GM12878 (cell line): ENCODE data around the gene PRRG4. TPM values are rescaled to one million over a fixed set of nuclear protein-coding genes. Genes with fewer than 3 reads are reported as not detected.
A peak's percentile ranks its signal among the peaks of the same experiment; 100 is the strongest.

Experiments
- ATAC-seq: fragments of 200-7000 bp; cut with Tn5 transposase; 3 replicates; pipeline ENCODE4 v1.9.1; 2020; ENCODE audit warnings: mild to moderate bottlenecking, moderate library complexity
- BruUV-seq: library from RNA; stranded (reverse); fragments of 400-500 nt; replicated peaks from 2 replicates; lab custom pipeline; 2021; lab: Mats Ljungman, UMichigan
- CTCF ChIA-PET: fragments of 300-600 bp; sonication (Branson Sonifier 250); formaldehyde crosslinking; extraction: SDS; loops from one replicate; lab custom pipeline; 2021; ENCODE audit warnings: inconsistent platforms; lab: Yijun Ruan, JAX
- POLR2A ChIA-PET: fragments of 350-600 bp; formaldehyde crosslinking; extraction: SDS; loops from one replicate; lab custom pipeline; 2021; ENCODE audit warnings: inconsistent platforms; lab: Charles Lee
- RAD21 ChIA-PET: fragments of 300-600 bp; sonication (Branson Sonifier 250); formaldehyde crosslinking; loops from one replicate; lab custom pipeline; 2023; ENCODE audit warnings: antibody characterized with exemption; ENCODE audit not compliant: unreplicated experiment; lab: Charles Lee
- SMC1A ChIA-PET: fragments of 300-600 bp; sonication (Branson Sonifier 250); formaldehyde crosslinking; loops from one replicate; lab custom pipeline; 2023; ENCODE audit not compliant: unreplicated experiment, uncharacterized antibody; lab: Charles Lee
- DNase-seq: peaks from one replicate; pipeline ENCODE4 v3.0.0-alpha.2; 2011; ENCODE audit warnings: low read depth, low spot score
- FAIRE-seq: peaks from 3 replicates; lab custom pipeline; 2011; peaks lifted over from hg19 to GRCh38; lab: Jason Lieb, UNC
- H2AFZ ChIP-seq: 2 replicates; pipeline ENCODE4 v1.6.0; 2011; ENCODE audit warnings: low read depth, low read length, control low read depth; ENCODE audit not compliant: control insufficient read depth
- H3K27ac ChIP-seq: 2 replicates; pipeline ENCODE4 v1.5.1; 2011; ENCODE audit warnings: control low read depth; ENCODE audit not compliant: control insufficient read depth, insufficient read depth
- H3K27me3 ChIP-seq, 2 experiments: replicated peaks in 1 of 2; 2 replicates each; pipeline versions ENCODE4 v1.6.0 to v1.6.1; 2011; ENCODE audit warnings: low read length in 1 of 2; ENCODE audit not compliant: control insufficient read depth in 2 of 2, insufficient read depth in 2 of 2
- H3K36me3 ChIP-seq, 2 experiments: 2 replicates each; pipeline ENCODE4 v1.5.1; 2011; ENCODE audit warnings: low read length in 1 of 2; ENCODE audit not compliant: control insufficient read depth in 2 of 2, insufficient read depth in 2 of 2
- H3K4me1 ChIP-seq: 2 replicates; pipeline ENCODE4 v1.6.1; 2011; ENCODE audit warnings: mild to moderate bottlenecking, low read length, moderate library complexity, mixed read lengths; ENCODE audit not compliant: control insufficient read depth, insufficient read depth
- H3K4me2 ChIP-seq: 2 replicates; pipeline ENCODE4 v1.6.0; 2011; ENCODE audit warnings: control low read depth; ENCODE audit not compliant: control insufficient read depth, insufficient read depth
- H3K4me3 ChIP-seq: fragments of 200-600 bp; sonication (generic); 2 replicates; pipeline ENCODE4 v1.5.1; 2016
- H3K79me2 ChIP-seq: 2 replicates; pipeline ENCODE4 v1.6.0; 2011; ENCODE audit warnings: low read length; ENCODE audit not compliant: control insufficient read depth, insufficient read depth
- H3K9ac ChIP-seq: 2 replicates; pipeline ENCODE4 v1.8.0; 2011; ENCODE audit warnings: low read length, control low read depth, mixed read lengths; ENCODE audit not compliant: control insufficient read depth, insufficient read depth
- H3K9me3 ChIP-seq: replicated peaks from 3 replicates; pipeline ENCODE4 v1.5.1; 2011; ENCODE audit warnings: mild to moderate bottlenecking, low read length; ENCODE audit not compliant: control insufficient read depth, insufficient read depth
- H4K20me1 ChIP-seq: 2 replicates; pipeline ENCODE4 v1.6.0; 2011; ENCODE audit not compliant: control insufficient read depth, insufficient read depth
- CEBPB ChIP-seq, 2 experiments: fragments of 150-350 bp in 1 of 2; IDR thresholded peaks; 2 replicates each; pipeline ENCODE4 v1.6.1; 2012 to 2014; ENCODE audit warnings: low read depth in 2 of 2, low read length in 2 of 2, borderline replicate concordance in 1 of 2, inconsistent platforms in 1 of 2
- E4F1 ChIP-seq: fragments of 450-650 bp; IDR thresholded peaks from 2 replicates; pipeline ENCODE4 v1.6.1; 2018; ENCODE audit warnings: borderline replicate concordance, mild to moderate bottlenecking; ENCODE audit not compliant: partially characterized antibody
- EED ChIP-seq: sonication (generic); IDR thresholded peaks from 2 replicates; pipeline ENCODE4 v1.6.1; 2016; ENCODE audit warnings: antibody characterized with exemption, low read depth
- GABPA ChIP-seq: IDR thresholded peaks from 2 replicates; pipeline ENCODE4 v1.6.1; 2014; ENCODE audit warnings: antibody characterized with exemption, low read depth, mild to moderate bottlenecking, inconsistent platforms
- HCFC1 ChIP-seq: fragments of 150-350 bp; IDR thresholded peaks from 2 replicates; pipeline ENCODE4 v1.6.1; 2014; ENCODE audit warnings: low read length
- NFYB ChIP-seq: IDR thresholded peaks from 2 replicates; pipeline ENCODE4 v1.6.1; 2011; ENCODE audit warnings: low read depth, mild to moderate bottlenecking, low read length, improper control_type of control experiment, moderate library complexity; ENCODE audit not compliant: insufficient read depth
- POLR2AphosphoS2 ChIP-seq: IDR thresholded peaks from 2 replicates; pipeline ENCODE4 v1.6.1; 2011; ENCODE audit warnings: low read depth, mild to moderate bottlenecking, low read length, improper control_type of control experiment, moderate library complexity
- RUNX3 ChIP-seq: IDR thresholded peaks from 2 replicates; pipeline ENCODE4 v1.6.1; 2012; ENCODE audit warnings: low read length, inconsistent platforms
- ZNF217 ChIP-seq: fragments of 450-650 bp; IDR thresholded peaks from 2 replicates; pipeline ENCODE4 v1.6.1; 2017; ENCODE audit warnings: antibody characterized with exemption, mild to moderate bottlenecking
- ZNF24 ChIP-seq: fragments of 450-650 bp; IDR thresholded peaks from 2 replicates; pipeline ENCODE4 v1.6.1; 2017; ENCODE audit warnings: antibody characterized with exemption, mild to moderate bottlenecking
- ZNF274 ChIP-seq: IDR thresholded peaks from one replicate; pipeline ENCODE4 v1.8.0; 2011; ENCODE audit not compliant: insufficient read length, insufficient read depth
- ZNF622 ChIP-seq: fragments of 450-650 bp; IDR thresholded peaks from 2 replicates; pipeline ENCODE4 v1.6.1; 2017; ENCODE audit warnings: mild to moderate bottlenecking, inconsistent platforms
- WGBS: methylation state at CpG from one replicate; pipeline ENCODE4 v1.1.6; 2016; ENCODE audit warnings: low lambda C conversion rate; ENCODE audit not compliant: insufficient replicate concordance, insufficient coverage; ENCODE audit errors: missing lambda C conversion rate; 5-methylcytosine and 5-hydroxymethylcytosine counted together
- in situ Hi-C: fragments of 300-500 bp; cut with MboI; formaldehyde crosslinking; loops from 9 replicates; pipeline ENCODE4 v1.14.3; 2018; ENCODE audit warnings: mixed read lengths
- intact Hi-C: fragments of 100-400 bp; cut with micrococcal nuclease; formaldehyde crosslinking; loops from one replicate; pipeline ENCODE4 v1.14.2; 2022; ENCODE audit not compliant: unreplicated experiment
- polyA plus RNA-seq, 11 experiments: library from polyadenylated mRNA; depleted of rRNA in 4 of 11; unstranded in 6 of 11; stranded (reverse) in 5 of 11; fragments of >200 nt; fragmentation: Nextera tagmentation in 4 of 11; fragmentation: Illumina TruSeq in 1 of 11; extraction: Ambion mirVana in 4 of 11; extraction: Trizol in 1 of 11; gene quantifications; 1 replicate in 1 of 11; 2 replicates in 10 of 11; pipeline versions ENCODE4 v1.2.1 to v1.2.3, GENCODE V29; 2011 to 2016; ENCODE audit warnings: inconsistent platforms in 2 of 11, missing spikeins in 2 of 11, low read depth in 1 of 11
- total RNA-seq, 4 experiments: library from RNA; depleted of rRNA in 3 of 4; stranded (reverse); fragments of >200 nt in 3 of 4; fragmentation: Illumina TruSeq in 1 of 4; extraction: Trizol in 1 of 4; gene quantifications; 2 replicates each; pipeline versions ENCODE4 v1.2.1 to v1.2.3, GENCODE V29; 2013 to 2021
- TF ChIP-seq, protein P1 (sequence below): fragments of 450-650 bp; IDR thresholded peaks from 2 replicates; pipeline ENCODE4 v1.6.1; 2014; ENCODE audit warnings: mild to moderate bottlenecking
- TF ChIP-seq, protein P2 (sequence below): fragments of 450-650 bp; IDR thresholded peaks from 2 replicates; pipeline ENCODE4 v1.6.1; 2017; ENCODE audit warnings: mild to moderate bottlenecking, moderate library complexity

Gene PRRG4
- total and polyA plus RNA-seq, 10 of the 15 experiments (the other 5 are each of a cell fraction or from before 2014, with no cell fraction given) = 0.55 to 4.9 (median 1.9) TPM

GRCh38 chr11:32855601-32856000, 25.9 kb downstream of the PRRG4 start (continued):
- TF ChIP-seq, protein P1, sequence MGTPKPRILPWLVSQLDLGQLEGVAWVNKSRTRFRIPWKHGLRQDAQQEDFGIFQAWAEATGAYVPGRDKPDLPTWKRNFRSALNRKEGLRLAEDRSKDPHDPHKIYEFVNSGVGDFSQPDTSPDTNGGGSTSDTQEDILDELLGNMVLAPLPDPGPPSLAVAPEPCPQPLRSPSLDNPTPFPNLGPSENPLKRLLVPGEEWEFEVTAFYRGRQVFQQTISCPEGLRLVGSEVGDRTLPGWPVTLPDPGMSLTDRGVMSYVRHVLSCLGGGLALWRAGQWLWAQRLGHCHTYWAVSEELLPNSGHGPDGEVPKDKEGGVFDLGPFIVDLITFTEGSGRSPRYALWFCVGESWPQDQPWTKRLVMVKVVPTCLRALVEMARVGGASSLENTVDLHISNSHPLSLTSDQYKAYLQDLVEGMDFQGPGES = no peak
- TF ChIP-seq ZNF24 = no peak
- no peak for TF ChIP-seq HCFC1
- TF ChIP-seq E4F1 = no peak

DNA sequence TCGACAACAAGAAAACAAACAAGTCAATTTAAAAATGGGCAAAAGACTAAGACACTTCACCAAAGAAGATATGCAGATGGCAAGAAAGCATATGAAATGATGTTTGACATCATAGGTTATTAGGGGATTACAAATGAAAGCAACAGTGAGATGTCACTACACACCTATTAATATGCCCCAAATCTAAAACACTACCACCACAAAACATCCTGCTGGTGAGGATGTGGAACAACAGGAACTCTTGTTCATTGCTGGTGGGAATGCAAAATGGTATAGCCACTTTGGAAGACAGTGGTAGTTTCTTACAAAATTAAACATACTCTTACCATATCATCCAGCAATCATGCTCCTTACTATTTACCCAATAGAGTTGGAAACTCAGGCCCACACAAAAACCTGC, 29.0 kb downstream of the PRRG4 start:
- SMC1A ChIA-PET = interaction anchor here (0.8 kb wide), 1 partner anchor 26 kb away, joined by 4 read pairs; no protein-coding TSS in a partner anchor
- no peak for DNase-seq
- H3K27me3 ChIP-seq = no peaks in the 10 kb centered on the region
- H3K36me3 ChIP-seq = no peaks in the 10 kb centered on the region
- no peaks in the 10 kb centered on the region for H3K79me2 ChIP-seq
- H2AFZ ChIP-seq = no peak overlapping the region
- POLR2A ChIA-PET = no interaction called here
- RAD21 ChIA-PET = no interaction called here
- ATAC-seq = no peak
- intact Hi-C loops = no loop called here
- in situ Hi-C loops = no loop called here
- no peak overlapping the region for H3K4me3 ChIP-seq
- no peaks in the 10 kb centered on the region for H4K20me1 ChIP-seq
- no TSS peak for BruUV-seq
- H3K9ac ChIP-seq = no peak overlapping the region
- no peaks in the 10 kb centered on the region for H3K9me3 ChIP-seq
- H3K4me1 ChIP-seq = no peaks in the 10 kb centered on the region
- no peak overlapping the region for H3K27ac ChIP-seq
- 100% methylated on average over 1 of the region's 1 CpG for WGBS
- no peak overlapping the region for H3K4me2 ChIP-seq
- CTCF ChIA-PET = no interaction called here
- peak; percentile 7 for FAIRE-seq
- TF ChIP-seq GABPA (no peak), RUNX3 (no peak), ZNF217 (no peak), NFYB (no peak), ZNF274 (no peak), ZNF622 (no peak), CEBPB (IDR thresholded peaks at IDR 0.05; ENCODE audit: borderline replicate concordance in 1 of 2, low read depth in 2 of 2, low read length in 2 of 2) (no peak), E4F1 (no peak), POLR2AphosphoS2 (no peak), EED (no peak)
- TF ChIP-seq, protein P2, sequence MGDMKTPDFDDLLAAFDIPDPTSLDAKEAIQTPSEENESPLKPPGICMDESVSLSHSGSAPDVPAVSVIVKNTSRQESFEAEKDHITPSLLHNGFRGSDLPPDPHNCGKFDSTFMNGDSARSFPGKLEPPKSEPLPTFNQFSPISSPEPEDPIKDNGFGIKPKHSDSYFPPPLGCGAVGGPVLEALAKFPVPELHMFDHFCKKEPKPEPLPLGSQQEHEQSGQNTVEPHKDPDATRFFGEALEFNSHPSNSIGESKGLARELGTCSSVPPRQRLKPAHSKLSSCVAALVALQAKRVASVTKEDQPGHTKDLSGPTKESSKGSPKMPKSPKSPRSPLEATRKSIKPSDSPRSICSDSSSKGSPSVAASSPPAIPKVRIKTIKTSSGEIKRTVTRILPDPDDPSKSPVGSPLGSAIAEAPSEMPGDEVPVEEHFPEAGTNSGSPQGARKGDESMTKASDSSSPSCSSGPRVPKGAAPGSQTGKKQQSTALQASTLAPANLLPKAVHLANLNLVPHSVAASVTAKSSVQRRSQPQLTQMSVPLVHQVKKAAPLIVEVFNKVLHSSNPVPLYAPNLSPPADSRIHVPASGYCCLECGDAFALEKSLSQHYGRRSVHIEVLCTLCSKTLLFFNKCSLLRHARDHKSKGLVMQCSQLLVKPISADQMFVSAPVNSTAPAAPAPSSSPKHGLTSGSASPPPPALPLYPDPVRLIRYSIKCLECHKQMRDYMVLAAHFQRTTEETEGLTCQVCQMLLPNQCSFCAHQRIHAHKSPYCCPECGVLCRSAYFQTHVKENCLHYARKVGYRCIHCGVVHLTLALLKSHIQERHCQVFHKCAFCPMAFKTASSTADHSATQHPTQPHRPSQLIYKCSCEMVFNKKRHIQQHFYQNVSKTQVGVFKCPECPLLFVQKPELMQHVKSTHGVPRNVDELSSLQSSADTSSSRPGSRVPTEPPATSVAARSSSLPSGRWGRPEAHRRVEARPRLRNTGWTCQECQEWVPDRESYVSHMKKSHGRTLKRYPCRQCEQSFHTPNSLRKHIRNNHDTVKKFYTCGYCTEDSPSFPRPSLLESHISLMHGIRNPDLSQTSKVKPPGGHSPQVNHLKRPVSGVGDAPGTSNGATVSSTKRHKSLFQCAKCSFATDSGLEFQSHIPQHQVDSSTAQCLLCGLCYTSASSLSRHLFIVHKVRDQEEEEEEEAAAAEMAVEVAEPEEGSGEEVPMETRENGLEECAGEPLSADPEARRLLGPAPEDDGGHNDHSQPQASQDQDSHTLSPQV = no peak
